MM.1S (cell line): Measurements from ENCODE around the gene FASLG.
A peak's percentile ranks its signal among the peaks of the same experiment; 100 is the strongest.

Source experiments
- DNase-seq: peaks from one replicate; pipeline ENCODE4 v3.0.0-alpha.2; 2015
- H2AFZ ChIP-seq: fragments of 300-600 bp; sonication (generic); 2 replicates; pipeline ENCODE4 v1.6.0; 2016; ENCODE audit warnings: antibody characterized with exemption, low read length
- H3F3A ChIP-seq: fragments of 300-600 bp; sonication (generic); 2 replicates; pipeline ENCODE4 v1.6.1; 2016; ENCODE audit warnings: mild to moderate bottlenecking, antibody characterized with exemption, low read length, moderate library complexity, mixed read lengths; ENCODE audit not compliant: insufficient read depth
- H3K27ac ChIP-seq: fragments of 300-600 bp; sonication (generic); 2 replicates; pipeline ENCODE4 v1.5.1; 2016; ENCODE audit warnings: mild to moderate bottlenecking, low read length
- H3K27me3 ChIP-seq: fragments of 300-600 bp; sonication (generic); replicated peaks from 2 replicates; pipeline ENCODE4 v1.6.0; 2016; ENCODE audit warnings: low read length; ENCODE audit not compliant: insufficient read depth
- H3K36me3 ChIP-seq: fragments of 300-600 bp; sonication (generic); replicated peaks from 2 replicates; pipeline ENCODE4 v1.6.1; 2016; ENCODE audit warnings: mild to moderate bottlenecking, low read length, mixed read lengths; ENCODE audit not compliant: insufficient read depth
- H3K4me1 ChIP-seq: fragments of 300-600 bp; sonication (generic); 2 replicates; pipeline ENCODE4 v1.6.1; 2016; ENCODE audit warnings: low read length, mixed read lengths
- H3K4me2 ChIP-seq: fragments of 300-600 bp; sonication (generic); 2 replicates; pipeline ENCODE4 v1.6.0; 2016; ENCODE audit warnings: low read depth, low read length
- H3K4me3 ChIP-seq: fragments of 300-600 bp; sonication (generic); 2 replicates; pipeline ENCODE4 v1.5.1; 2016; ENCODE audit warnings: low read length, mixed read lengths
- H3K79me2 ChIP-seq: fragments of 300-600 bp; sonication (generic); 2 replicates; pipeline ENCODE4 v1.6.1; 2016; ENCODE audit warnings: mixed run types, low read length, mixed read lengths
- H3K9ac ChIP-seq: fragments of 300-600 bp; sonication (generic); 2 replicates; pipeline ENCODE4 v1.6.1; 2016; ENCODE audit warnings: low read length, mixed read lengths
- H3K9me2 ChIP-seq: fragments of 300-600 bp; sonication (generic); replicated peaks from 2 replicates; pipeline ENCODE4 v1.6.1; 2016; ENCODE audit warnings: mild to moderate bottlenecking, low read length, mixed read lengths; ENCODE audit not compliant: insufficient read depth
- H3K9me3 ChIP-seq: fragments of 300-600 bp; sonication (generic); replicated peaks from 2 replicates; pipeline ENCODE4 v1.6.1; 2016; ENCODE audit warnings: mild to moderate bottlenecking, low read length, mixed read lengths; ENCODE audit not compliant: insufficient read depth
- H4K20me1 ChIP-seq: fragments of 300-600 bp; sonication (generic); 2 replicates; pipeline ENCODE4 v1.6.1; 2016; ENCODE audit warnings: mild to moderate bottlenecking, low read length, moderate library complexity, mixed read lengths; ENCODE audit not compliant: insufficient read depth
- CTCF ChIP-seq: fragments of 300-600 bp; sonication (generic); IDR thresholded peaks from 2 replicates; pipeline ENCODE4 v1.5.1; 2016; ENCODE audit warnings: antibody characterized with exemption, low read length, mixed read lengths
- EZH2 ChIP-seq: fragments of 300-600 bp; sonication (generic); optimal IDR thresholded peaks from 2 replicates; pipeline ENCODE3; 2017; ENCODE audit warnings: low read depth, mild to moderate bottlenecking, antibody characterized with exemption, low read length, mixed read lengths
- EZH2phosphoT487 ChIP-seq: fragments of 300-600 bp; sonication (generic); IDR thresholded peaks from 2 replicates; pipeline ENCODE4 v1.6.1; 2018; ENCODE audit warnings: antibody characterized with exemption, low read length

FASLG gene

GRCh38 chr1:172699695-172700227 is 40.9 kb downstream of the FASLG start:
- no peak for DNase-seq
- H3F3A ChIP-seq, result peaks cover 22% of the 10 kb centered on the region
- no peak overlapping the region for H2AFZ ChIP-seq
- H3K9me2 ChIP-seq, result no peaks in the 10 kb centered on the region
- H3K9ac ChIP-seq, result no peak overlapping the region
- no peaks in the 10 kb centered on the region for H3K36me3 ChIP-seq
- H3K4me3 ChIP-seq, result no peak overlapping the region
- H3K27me3 ChIP-seq, result no peaks in the 10 kb centered on the region
- TF ChIP-seq CTCF (no peak), EZH2phosphoT487 (no peak), EZH2 (no peak)
- H4K20me1 ChIP-seq, result no peaks in the 10 kb centered on the region
- H3K4me2 ChIP-seq, result peak overlapping the region; percentile 23; the same call in 1 of the 2 replicates
- no peaks in the 10 kb centered on the region for H3K9me3 ChIP-seq
- H3K4me1 ChIP-seq, result peaks cover 44% of the 10 kb centered on the region
- H3K27ac ChIP-seq, result peak overlapping the region; percentile 53; the same call in 1 of the 2 replicates
- no peaks in the 10 kb centered on the region for H3K79me2 ChIP-seq

GRCh38 chr1:172700556-172700955 is 41.7 kb downstream of the FASLG start:
- H3K4me2 ChIP-seq, result no peak overlapping the region
- DNase-seq, result peak; percentile 34
- no peaks in the 10 kb centered on the region for H3K27me3 ChIP-seq
- no peak overlapping the region for H3K27ac ChIP-seq
- no peak for TF ChIP-seq EZH2
- TF ChIP-seq CTCF, result no peak
- TF ChIP-seq EZH2phosphoT487, result no peak
- no peaks in the 10 kb centered on the region for H3K9me3 ChIP-seq
- H3K36me3 ChIP-seq, result no peaks in the 10 kb centered on the region
- peaks cover 22% of the 10 kb centered on the region for H3F3A ChIP-seq
- no peak overlapping the region for H3K4me3 ChIP-seq
- H2AFZ ChIP-seq, result no peak overlapping the region
- H3K4me1 ChIP-seq, result peaks cover 44% of the 10 kb centered on the region
- no peaks in the 10 kb centered on the region for H3K9me2 ChIP-seq
- no peak overlapping the region for H3K9ac ChIP-seq
- H4K20me1 ChIP-seq, result no peaks in the 10 kb centered on the region
- H3K79me2 ChIP-seq, result no peaks in the 10 kb centered on the region

GRCh38 chr1:172704001-172704400 is 45.1 kb downstream of the FASLG start:
- no peaks in the 10 kb centered on the region for H3K79me2 ChIP-seq
- no peak overlapping the region for H3K9ac ChIP-seq
- H3K9me3 ChIP-seq, result no peaks in the 10 kb centered on the region
- no peak for TF ChIP-seq CTCF
- no peak for TF ChIP-seq EZH2phosphoT487
- TF ChIP-seq EZH2, result no peak
- peaks cover 5% of the 10 kb centered on the region; the same call in 1 of the 2 replicates for H3F3A ChIP-seq
- H3K27me3 ChIP-seq, result no peaks in the 10 kb centered on the region
- H3K9me2 ChIP-seq, result no peaks in the 10 kb centered on the region
- H3K27ac ChIP-seq, result no peak overlapping the region
- H3K4me1 ChIP-seq, result peaks cover 21% of the 10 kb centered on the region
- no peak overlapping the region for H3K4me2 ChIP-seq
- DNase-seq, result no peak
- no peak overlapping the region for H2AFZ ChIP-seq
- H3K36me3 ChIP-seq, result no peaks in the 10 kb centered on the region
- no peaks in the 10 kb centered on the region for H4K20me1 ChIP-seq
- no peak overlapping the region for H3K4me3 ChIP-seq
